KBM-7 (cell line): Measurements from ENCODE around the gene STIP1.
"Not testable (repeated sequence)": the region's sequence is repeated elsewhere in the genome, so short reads cannot be mapped to it uniquely, and the experiment has no call there.

ENCODE experiments used
- DNase-seq: peaks from one replicate; pipeline ENCODE4 v3.0.0-alpha.2; 2015
- in situ Hi-C: fragments of 300-500 bp; cut with MboI; formaldehyde crosslinking; loops from 2 replicates; pipeline ENCODE4 v1.14.3; 2020; ENCODE audit warnings: low sequenced_read_pairs, low pct_unique_long_range_greater_than_20kb, mixed read lengths

Gene STIP1

DNA sequence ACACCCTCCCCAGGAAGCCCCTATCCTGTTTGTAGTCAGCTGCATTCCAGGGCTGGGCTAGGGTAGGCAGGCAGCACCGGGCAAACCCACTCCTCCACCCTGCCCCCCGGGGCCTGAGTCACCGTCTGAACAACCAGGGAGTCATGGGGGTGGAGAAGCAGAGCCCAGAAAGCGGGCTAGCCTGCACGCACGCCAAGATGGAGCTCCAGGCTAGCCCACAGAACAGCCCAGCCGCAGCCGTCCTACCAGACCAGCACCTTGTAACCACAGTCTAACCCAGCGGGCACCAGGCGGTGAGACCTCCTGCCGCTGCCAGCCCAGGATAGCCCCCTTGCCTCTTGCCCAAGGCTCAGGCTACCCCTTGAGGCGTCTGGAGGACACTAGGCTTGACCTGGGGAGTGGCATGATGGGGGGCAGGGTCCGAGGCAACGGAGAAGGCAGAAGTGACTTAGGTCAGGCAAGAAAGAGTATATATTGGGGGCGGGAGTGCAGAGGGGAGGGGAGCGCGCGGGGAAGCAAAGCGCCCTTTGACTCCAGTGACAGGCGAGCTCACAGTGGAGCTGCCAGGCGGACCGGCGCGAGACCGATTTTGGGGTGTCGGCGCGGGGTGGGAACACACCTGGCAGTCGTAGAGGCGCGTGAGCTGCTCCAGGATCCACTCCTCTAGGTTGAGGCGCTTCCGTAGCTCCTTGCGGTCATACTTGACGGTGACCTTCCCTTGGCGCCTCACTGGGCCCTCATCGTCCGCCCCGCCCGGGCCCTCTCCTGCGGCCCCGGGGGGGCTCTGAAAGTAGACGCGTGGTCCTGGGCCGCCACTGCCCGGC, 60.0 kb downstream of the STIP1 start:
- peak; percentile 65 for DNase-seq
- in situ Hi-C loops: no loop called here

DNA sequence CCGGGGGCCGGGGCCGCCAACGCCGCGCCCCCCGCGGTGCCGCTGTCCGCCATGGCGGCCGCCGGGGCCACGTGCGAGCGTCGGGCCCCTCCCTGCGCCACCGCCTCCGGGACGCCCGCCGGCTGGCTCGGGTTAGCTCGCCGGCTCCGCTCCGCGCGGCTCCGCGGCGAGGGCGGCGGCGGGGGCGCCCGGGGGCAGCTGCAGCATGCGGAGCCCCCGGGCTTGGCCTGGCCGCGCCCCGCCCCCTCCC, 60.6 kb downstream of the STIP1 start:
- in situ Hi-C loops, DNase-seq: not testable (repeated sequence)

DNA sequence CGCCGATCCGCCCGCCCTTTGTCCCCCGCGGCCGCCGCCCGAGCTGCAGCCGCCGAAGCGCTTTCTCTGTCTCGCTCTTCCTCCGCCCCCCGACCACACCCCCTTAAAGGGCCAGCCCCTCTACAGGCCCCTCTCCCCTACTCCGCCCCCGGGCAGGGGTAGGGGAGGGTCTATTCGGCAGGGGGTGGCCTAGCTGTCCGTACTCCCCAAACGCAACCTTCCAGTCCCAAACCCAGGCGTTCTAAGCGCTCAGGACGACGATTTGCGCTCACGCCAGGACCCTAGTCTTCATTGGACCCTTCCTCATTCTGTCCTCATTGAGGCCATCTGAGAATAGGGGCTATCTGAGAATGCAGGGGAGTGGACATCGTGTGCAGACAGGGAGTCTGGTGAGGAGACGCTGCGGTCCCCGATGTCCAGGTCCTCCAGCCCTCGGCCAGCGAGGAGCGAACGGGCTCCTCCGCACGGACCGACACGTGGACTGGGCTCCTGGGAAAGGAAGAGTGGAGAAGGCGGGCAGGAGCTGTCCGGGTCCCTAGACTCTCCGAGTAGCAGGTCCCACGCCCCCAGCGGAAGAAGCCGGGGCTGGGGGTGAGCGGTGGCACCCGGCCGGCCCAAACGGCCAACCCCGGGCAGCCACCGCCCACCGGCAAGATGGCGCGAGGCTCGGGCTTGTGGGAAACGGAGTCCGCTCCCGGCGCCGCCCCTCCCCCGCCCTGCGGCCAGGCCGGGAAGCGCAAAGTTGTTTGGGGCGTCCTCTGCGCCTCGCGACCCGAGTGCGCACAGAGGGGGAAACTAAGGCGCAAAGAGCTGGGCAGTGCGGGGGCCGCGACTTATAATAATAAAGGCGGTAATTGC, 61.1 kb downstream of the STIP1 start, which contains the start of gene PPP1R14B:
Gene PPP1R14B (minus strand): TSS at position 73 of the 858 bp plus-strand sequence. CDS start 270 bp downstream, outside the sequence.
- peak; percentile 84 for DNase-seq
- in situ Hi-C loops: no loop called here

DNA sequence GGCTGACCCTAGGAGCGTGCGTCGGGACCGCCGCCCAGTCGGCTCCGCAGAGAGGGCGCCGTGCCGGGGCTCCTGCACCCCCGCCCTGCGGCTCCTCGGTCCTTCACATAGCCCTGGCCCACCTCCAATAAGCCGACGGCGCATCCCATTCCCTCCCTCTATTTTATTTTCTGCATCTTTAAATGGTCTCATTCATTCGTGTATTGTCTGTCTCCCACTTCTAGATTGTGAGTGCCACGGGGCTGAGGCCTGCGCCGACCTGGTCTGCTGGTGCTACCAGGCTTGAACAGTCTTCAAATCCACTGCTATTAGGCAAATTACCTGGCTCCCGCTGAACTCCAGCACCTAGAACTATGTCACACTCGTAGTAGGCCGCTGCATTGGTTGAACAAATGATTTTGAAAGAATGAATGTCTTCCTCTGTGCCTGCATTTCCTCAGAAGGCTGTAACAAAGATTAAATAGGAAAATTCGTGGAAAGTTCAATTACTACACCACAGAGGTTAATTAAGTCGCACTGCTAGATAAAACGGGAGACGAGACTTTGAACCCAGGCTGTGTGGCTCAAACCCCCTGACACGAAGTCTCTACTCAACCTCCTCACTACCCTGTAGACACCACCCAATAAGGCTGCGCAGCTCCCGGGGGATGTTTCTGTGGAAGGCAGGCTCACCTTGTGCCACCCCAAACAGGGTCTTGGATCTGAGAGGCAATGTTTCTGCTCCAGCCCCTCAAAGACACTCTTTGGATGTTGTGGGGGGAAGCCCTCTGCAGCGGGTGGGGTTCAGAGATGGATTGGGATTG, 62.0 kb downstream of the STIP1 start:
- in situ Hi-C loops: no loop called here
- DNase-seq: no peak

DNA sequence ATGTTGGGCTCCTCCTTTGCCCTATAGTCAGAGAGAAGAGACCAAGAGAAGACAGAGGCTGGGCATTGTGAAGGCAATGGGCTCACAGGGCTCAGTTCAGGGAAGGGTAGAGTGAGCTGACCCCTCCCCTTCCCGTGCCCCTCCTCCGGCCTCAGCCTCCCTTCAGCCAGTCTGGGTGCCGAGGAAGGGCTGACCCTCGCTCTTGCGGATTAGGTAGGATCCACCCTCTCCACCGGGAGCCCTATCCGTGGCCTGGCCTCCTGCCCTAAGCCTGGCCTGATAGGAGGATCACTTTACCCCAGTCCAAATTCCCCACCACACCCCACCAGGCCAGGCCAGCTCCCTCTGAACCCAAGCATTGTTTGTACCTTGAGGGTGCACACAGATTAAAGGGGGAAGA, 62.6 kb downstream of the STIP1 start:
- DNase-seq: no peak
- in situ Hi-C loops: no loop called here

DNA sequence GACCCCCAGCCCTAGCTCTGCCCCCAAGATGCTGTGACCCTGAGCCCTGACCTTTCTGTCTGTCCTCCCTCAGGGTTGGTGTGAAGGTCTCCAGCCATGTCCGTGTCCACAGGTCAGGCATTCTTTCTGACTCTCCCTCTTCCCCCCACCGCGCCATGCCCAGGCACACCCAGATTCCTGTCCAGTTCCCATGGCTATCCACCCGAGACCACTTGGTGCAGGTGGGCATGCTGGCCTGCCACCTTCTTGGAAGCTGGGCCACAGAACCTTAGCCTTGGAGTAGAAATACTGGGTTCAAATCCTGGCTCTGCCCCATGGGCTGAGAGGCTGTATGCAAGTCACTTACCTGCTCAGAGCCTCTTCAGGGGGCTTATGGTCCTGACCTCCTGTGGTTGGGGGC, 63.1 kb downstream of the STIP1 start:
- in situ Hi-C loops: no loop called here
- DNase-seq: no peak

DNA sequence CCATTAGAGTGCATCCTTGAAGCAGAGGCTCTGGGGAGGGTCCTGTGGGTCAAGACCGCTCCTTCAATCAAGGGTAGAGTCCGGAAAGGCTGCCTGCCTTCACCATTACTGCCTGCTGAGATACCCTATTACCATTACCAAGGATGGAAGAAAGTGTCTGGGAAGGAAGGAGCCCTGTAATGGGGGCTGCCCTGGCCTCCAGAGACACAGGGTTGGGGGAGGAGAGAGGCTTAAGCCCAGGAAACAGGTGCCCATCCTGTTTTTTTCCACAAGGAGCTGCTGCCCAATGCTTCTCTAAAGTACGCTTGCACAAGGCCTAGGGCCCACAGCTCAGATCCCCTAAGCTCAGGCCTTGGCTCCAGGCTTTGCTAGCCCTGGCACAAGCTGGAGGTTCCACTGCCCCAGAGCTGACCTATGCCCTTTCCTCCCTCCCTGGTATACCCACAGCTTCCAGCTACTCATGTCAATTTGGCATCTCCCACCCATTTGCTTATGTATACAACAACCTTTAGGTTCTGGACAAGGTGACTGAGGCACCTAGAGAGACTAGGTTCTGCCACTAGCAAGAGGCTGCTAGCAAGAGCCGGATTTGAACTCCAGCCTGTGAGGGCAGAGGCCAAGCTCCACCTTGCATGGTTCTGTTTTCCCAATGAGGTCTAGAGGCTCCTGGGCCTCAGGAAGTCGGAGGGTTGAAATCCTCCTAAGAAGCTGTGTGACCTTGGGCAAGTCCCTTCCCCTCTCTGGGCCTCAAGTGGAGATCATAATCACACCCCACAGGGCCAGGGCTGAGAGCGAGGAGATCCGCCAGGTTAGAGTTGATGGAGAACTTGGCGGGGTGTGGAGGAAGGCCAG, 63.8 kb downstream of the STIP1 start:
- DNase-seq: peak; percentile 74
- in situ Hi-C loops: no loop called here

DNA sequence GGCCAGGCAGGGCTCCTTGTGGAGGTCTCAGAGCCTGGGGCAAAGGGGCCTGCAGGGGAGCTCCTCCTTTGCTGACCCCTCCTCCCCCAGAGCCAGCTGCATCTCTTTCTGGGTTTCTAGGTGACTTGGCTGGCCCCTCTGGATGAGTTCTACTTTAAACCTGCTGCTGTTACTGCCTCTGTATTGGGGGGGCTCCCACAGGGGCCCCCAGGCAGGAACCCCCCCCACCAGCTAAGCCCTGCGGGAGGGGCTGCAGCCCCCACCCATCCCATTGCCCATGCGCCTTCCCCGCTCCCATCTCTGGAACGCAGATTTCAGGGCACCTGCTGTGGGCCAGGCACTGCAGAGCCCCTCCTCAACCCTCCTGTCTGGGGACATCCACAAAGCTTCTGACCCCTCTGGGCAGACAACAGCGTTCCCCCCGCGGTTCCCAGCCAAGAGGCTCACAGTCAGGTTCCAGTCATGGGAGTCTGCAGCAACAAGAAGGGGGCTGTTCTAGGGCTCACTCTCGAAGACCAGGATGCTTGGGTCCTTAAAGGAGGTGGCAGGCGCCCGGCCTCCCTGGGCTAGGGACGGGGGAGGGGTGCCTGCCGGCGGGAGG, 64.5 kb downstream of the STIP1 start:
- in situ Hi-C loops: no loop called here
- no peak for DNase-seq

DNA sequence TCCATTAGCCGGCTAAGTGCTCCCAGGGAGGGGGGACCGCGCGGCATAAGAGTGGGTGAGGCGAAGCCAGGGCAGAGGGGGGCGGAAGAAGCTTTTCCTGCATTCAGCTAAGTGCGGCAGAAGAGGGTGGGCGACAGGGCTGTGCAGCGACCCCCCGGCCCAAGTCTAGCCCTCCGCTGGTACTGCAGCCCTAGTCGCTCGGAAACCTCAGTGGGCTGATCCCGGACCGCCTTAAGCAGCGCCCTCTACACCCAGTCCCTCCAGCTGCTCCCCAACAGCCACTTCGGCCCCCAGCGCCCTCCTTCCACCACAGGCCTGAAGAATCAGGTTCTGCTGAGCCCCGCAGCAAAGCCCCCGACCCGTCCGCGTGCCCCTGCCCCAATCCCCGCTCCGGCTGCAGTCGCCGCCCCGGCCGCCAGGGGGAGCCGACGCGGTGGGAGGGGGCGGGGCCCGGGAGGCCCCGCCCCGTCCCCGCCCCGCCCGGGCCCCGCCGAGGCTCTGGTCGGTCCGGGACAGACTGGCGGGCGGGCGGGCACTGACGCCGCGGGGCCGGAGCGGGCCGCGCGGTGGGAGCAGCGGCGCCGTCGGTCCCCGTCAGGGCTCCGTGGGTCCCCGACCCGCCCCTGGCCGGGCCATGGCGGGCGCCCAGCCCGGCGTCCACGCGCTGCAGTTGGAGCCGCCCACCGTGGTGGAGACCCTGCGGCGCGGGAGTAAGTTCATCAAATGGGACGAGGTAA, 65.2 kb downstream of the STIP1 start, which contains the start of gene PLCB3:
Gene PLCB3 (plus strand): TSS at position 515 of the 737 bp plus-strand sequence. CDS start 120 bp downstream, at position 635.
- in situ Hi-C loops: no loop called here
- DNase-seq: peak; percentile 51

DNA sequence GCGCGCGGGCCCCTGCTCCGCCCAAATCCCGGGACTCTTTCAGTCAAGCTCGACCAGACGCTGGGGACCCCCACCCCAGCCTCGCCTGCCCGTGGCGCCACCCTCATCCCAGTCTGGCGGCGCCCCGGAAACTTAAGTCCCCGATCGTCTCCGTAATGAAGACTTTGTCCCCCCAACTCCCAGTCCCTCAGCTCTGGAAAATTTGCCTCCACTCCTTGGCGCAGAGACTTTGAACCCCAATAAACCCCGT, 65.7 kb downstream of the STIP1 start:
- no peak for DNase-seq
- in situ Hi-C loops: no loop called here

DNA sequence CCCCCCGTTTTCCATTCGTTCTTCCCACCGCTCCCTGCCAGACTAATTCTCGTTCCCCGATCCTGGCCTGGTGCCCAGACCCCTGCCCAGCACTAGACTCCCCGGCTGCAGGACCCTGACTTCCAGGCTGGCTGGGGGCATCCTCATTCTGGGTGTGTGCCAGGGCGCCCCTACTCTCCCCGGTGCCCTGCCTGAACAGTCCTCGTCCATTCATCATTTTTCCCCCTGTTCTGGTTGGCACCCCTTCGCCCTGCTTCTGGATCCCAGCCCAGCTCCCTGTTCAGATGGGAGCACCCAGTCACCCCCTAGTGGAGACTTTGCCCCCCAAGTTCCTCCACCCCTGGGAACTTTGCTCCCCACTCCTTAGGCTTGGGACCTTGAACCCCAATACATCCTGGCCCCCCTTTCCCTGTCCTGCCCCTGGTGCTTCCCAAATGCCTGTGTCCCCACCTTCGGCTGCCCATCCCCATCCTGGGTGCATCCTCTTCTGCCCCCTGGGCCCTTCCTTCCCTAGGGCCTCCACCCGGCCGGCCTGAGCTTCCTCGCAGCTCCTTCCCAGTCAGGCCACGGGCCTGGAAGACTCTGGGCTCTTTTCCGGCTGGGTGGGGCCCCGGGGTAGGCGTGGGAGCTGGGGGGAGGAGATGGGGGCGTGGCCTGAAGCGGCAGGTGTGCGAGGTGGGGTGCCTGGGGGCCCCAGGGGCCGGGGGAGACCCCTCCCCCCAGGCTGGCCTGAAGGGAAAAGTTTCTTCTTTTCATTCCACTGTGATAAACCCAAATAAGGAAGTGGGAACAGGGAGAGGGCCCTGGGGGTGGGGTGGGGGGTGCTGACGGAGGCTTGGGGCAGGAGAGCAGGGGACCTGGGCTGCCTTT, 66.3 kb downstream of the STIP1 start:
- DNase-seq: no peak
- in situ Hi-C loops: no loop called here

DNA sequence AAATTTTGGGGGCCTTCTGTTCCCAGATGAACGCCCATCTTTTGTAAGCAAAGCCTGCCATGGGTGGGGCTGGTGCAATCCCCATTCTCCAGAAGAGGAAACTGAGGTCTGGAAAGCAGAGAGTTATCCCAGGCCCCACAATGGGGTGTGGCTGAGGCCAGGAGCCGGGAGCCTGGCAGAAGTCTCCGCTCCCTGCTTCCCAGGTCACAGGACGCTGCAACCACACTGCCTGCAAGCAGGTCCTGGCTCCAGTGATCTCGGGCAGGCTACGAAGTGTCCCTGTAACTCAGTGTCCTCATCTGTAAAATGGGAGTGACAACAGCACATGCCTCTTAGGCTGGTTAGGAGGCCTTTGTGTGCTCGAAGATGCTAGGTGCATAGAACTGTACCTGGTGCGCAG, 67.1 kb downstream of the STIP1 start:
- in situ Hi-C loops: no loop called here
- no peak for DNase-seq

DNA sequence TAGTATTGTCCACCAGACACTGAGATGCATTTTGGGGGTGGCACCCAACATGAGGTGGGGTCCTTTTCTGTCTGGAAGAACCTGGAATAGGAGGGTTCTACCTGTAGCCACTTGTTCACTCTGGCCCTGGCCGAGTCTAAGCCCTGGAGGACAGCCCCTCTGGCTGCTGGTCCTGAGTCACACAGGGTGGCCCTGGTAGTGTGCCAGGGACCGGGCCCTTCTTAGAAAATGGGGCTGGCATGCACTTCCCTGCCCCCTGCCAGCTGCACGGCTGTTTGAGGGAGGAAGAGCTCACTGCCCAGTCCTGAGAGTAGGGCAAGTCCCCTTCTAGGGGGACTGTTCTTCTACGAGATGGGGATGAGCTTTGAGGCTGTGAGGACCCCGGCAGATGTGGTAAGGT, 67.5 kb downstream of the STIP1 start:
- DNase-seq: no peak
- in situ Hi-C loops: no loop called here
